K562 (cell line): Measurements from ENCODE around the gene IL17A. TPM values are rescaled to one million over a fixed set of nuclear protein-coding genes. Genes with fewer than 3 reads are reported as not detected.
A peak's percentile ranks its signal among the peaks of the same experiment; 100 is the strongest.

Experiments used
- ATAC-seq: fragments of 200-7000 bp; cut with Tn5 transposase; 3 replicates; pipeline ENCODE4 v1.9.1; 2020; ENCODE audit warnings: moderate library complexity
- BruUV-seq: library from RNA; stranded (reverse); fragments of 400-500 nt; replicated peaks from 2 replicates; lab custom pipeline; 2021; lab: Mats Ljungman, UMichigan
- CTCF ChIA-PET: fragments of 300-600 bp; formaldehyde crosslinking; extraction: SDS; loops from one replicate; lab custom pipeline; 2021; ENCODE audit warnings: low intra/inter-chr PET ratio; lab: Yijun Ruan, JAX
- POLR2A ChIA-PET: fragments of 300-600, 350-650 bp; sonication (Branson Sonifier 250); formaldehyde crosslinking; extraction: SDS; loops from one replicate; lab custom pipeline; 2021; ENCODE audit warnings: antibody characterized with exemption, inconsistent platforms; lab: Yijun Ruan, JAX
- DNase-seq, 4 experiments: peaks; one replicate each; pipeline versions ENCODE4 v3.0.0 to v3.0.0-alpha.2; 2011 to 2018; ENCODE audit warnings: low spot score in 3 of 4, mixed read lengths in 3 of 4; ENCODE audit errors: extremely low read depth in 1 of 4
- FAIRE-seq: peaks from 2 replicates; lab custom pipeline; 2011; peaks lifted over from hg19 to GRCh38; lab: Jason Lieb, UNC
- H2AFZ ChIP-seq: 2 replicates; pipeline ENCODE4 v1.6.0; 2011; ENCODE audit warnings: low read depth, low read length, control low read depth, inconsistent platforms
- H3K27ac ChIP-seq: fragments of 200-600 bp; 3 replicates; pipeline ENCODE4 v1.8.0; 2011; ENCODE audit warnings: low read depth, mild to moderate bottlenecking, control low read depth, inconsistent platforms, low read length, moderate library complexity, mixed read lengths; ENCODE audit errors: extremely low read depth
- H3K27me3 ChIP-seq, 2 experiments: fragments of 300-600 bp in 1 of 2; 2 replicates in 1 of 2; 3 replicates in 1 of 2; pipeline versions ENCODE4 v1.6.0 to v1.8.0; 2011; ENCODE audit warnings: inconsistent platforms in 2 of 2, low read length in 2 of 2, mild to moderate bottlenecking in 1 of 2, mixed read lengths in 1 of 2, moderate library complexity in 1 of 2; ENCODE audit not compliant: control insufficient read depth in 2 of 2, insufficient read depth in 2 of 2
- H3K36me3 ChIP-seq: fragments of 300-600 bp; 3 replicates; pipeline ENCODE4 v1.8.0; 2011; ENCODE audit warnings: mild to moderate bottlenecking, low read length, inconsistent platforms; ENCODE audit not compliant: control insufficient read depth, insufficient read depth
- H3K4me1 ChIP-seq, 2 experiments: fragments of 200-600 bp in 1 of 2; replicated peaks in 1 of 2; 2 replicates in 1 of 2; 3 replicates in 1 of 2; pipeline versions ENCODE4 v1.5.1 to v1.8.0; 2011; ENCODE audit warnings: inconsistent platforms in 2 of 2, low read length in 2 of 2, mild to moderate bottlenecking in 1 of 2, mixed read lengths in 1 of 2, moderate library complexity in 1 of 2; ENCODE audit not compliant: control insufficient read depth in 2 of 2, insufficient read depth in 2 of 2
- H3K4me2 ChIP-seq: 2 replicates; pipeline ENCODE4 v1.6.1; 2011; ENCODE audit warnings: low read length, control low read depth, inconsistent platforms, mixed read lengths; ENCODE audit not compliant: insufficient read depth
- H3K4me3 ChIP-seq: fragments of 200-600 bp; sonication (generic), shearing (Covaris generic); 2 replicates; pipeline ENCODE4 v1.5.1; 2016; ENCODE audit warnings: control low read depth, inconsistent platforms
- H3K79me2 ChIP-seq: fragments of 200-600 bp; 3 replicates; pipeline ENCODE4 v1.8.0; 2011; ENCODE audit warnings: low read length, inconsistent platforms; ENCODE audit not compliant: control insufficient read depth, insufficient read depth
- H3K9ac ChIP-seq, 2 experiments: 2 replicates each; pipeline versions ENCODE4 v1.6.0 to v1.6.1; 2011; ENCODE audit warnings: low read depth in 2 of 2, low read length in 2 of 2, control low read depth in 1 of 2, inconsistent platforms in 1 of 2, mild to moderate bottlenecking in 1 of 2, mixed read lengths in 1 of 2; ENCODE audit not compliant: insufficient read depth in 1 of 2
- H3K9me1 ChIP-seq: one replicate; pipeline ENCODE4 v1.6.0; 2011; ENCODE audit warnings: inconsistent platforms, mild to moderate bottlenecking, low read length, moderate library complexity; ENCODE audit not compliant: control insufficient read depth, insufficient read depth
- H3K9me3 ChIP-seq: replicated peaks from 2 replicates; pipeline ENCODE4 v1.5.1; 2011; ENCODE audit warnings: low read depth, low read length, inconsistent platforms; ENCODE audit not compliant: control insufficient read depth, insufficient read depth
- H4K20me1 ChIP-seq: replicated peaks from 2 replicates; pipeline ENCODE4 v1.6.1; 2011; ENCODE audit warnings: low read length, inconsistent platforms, mixed read lengths; ENCODE audit not compliant: control insufficient read depth, insufficient read depth
- MCM5 ChIP-seq: fragments of 450-650 bp; IDR thresholded peaks from 2 replicates; pipeline ENCODE4 v1.6.1; 2016; ENCODE audit warnings: low read depth
- MTF1 ChIP-seq: fragments of 250-450 bp; sonication (Bioruptor Pico); IDR thresholded peaks from 2 replicates; pipeline ENCODE4 v1.9.0; 2021; ENCODE audit warnings: moderate library complexity, mild to moderate bottlenecking, inconsistent platforms, borderline replicate concordance
- NR0B1 ChIP-seq: fragments of 450-650 bp; IDR thresholded peaks from one replicate; pipeline ENCODE4 v1.6.1; 2018; ENCODE audit warnings: mild to moderate bottlenecking, moderate library complexity; ENCODE audit not compliant: partially characterized antibody
- SUPT5H ChIP-seq: fragments of 450-650 bp; IDR thresholded peaks from 2 replicates; pipeline ENCODE4 v1.6.1; 2016
- WGBS: fragments of 100-300 bp; shearing (Covaris generic); methylation state at CpG from one replicate; pipeline ENCODE4 v1.1.6; 2016; ENCODE audit warnings: low coverage, mixed read lengths; ENCODE audit not compliant: insufficient coverage; ENCODE audit errors: missing lambda C conversion rate; 5-methylcytosine and 5-hydroxymethylcytosine counted together
- in situ Hi-C: fragments of 300-500 bp; cut with MboI; formaldehyde crosslinking; loops from 4 replicates; pipeline ENCODE4 v1.15.0; 2018; ENCODE audit warnings: inconsistent platforms, mixed read lengths
- intact Hi-C: fragments of 100-400 bp; cut with micrococcal nuclease; formaldehyde crosslinking; loops from 2 replicates; pipeline ENCODE4 v1.14.2; 2022
- polyA plus RNA-seq, 8 experiments: library from polyadenylated mRNA; depleted of rRNA in 4 of 8; stranded (reverse) in 5 of 8; unstranded in 3 of 8; fragments of >200 nt; fragmentation: Nextera tagmentation in 2 of 8; fragmentation: Illumina TruSeq in 1 of 8; extraction: Ambion mirVana in 2 of 8; extraction: Trizol in 1 of 8; gene quantifications; 2 replicates each; pipeline versions ENCODE4 v1.2.1 to v1.2.3, GENCODE V29; 2011 to 2014; ENCODE audit warnings: inconsistent platforms in 1 of 8, missing spikeins in 1 of 8
- total RNA-seq, 7 experiments: library from RNA; depleted of rRNA in 6 of 7; stranded (reverse); fragments of >200 nt in 6 of 7; fragmentation: Illumina TruSeq in 2 of 7; extraction: Trizol in 2 of 7; gene quantifications; 2 replicates each; pipeline versions ENCODE4 v1.2.1 to v1.2.3, GENCODE V29; 2011 to 2021; ENCODE audit warnings: low replicate concordance in 1 of 7
- TF ChIP-seq, protein P1 (sequence below): IDR thresholded peaks from 2 replicates; pipeline ENCODE4 v1.6.1; 2016; ENCODE audit warnings: missing genetic modification characterization, missing compliant biosample characterization

IL17A gene
- total and polyA plus RNA-seq, 9 of the 15 experiments (the other 6 are each of a cell fraction or from before 2014, with no cell fraction given): not detected

DNA sequence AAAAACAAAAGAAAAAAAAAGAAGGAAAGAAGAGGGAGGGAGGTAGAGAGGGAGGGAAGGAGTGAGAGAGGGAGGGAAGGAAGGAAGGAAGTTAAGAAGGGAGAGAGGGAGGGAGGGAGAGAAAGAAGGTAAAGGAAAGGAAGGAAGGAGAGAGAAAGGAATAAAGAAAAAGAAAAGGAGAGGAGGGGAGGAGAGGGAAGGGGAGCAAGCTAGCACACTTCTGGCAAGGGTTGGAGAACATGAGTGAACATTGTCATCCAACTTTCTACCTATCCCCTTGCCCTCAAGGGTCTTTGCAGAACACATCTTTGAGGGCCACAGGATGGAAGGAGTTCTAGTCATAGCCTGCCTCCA, 34.1 kb upstream of the IL17A start:
- CTCF ChIA-PET: no interaction called here
- no peak overlapping the region for H3K27ac ChIP-seq
- H4K20me1 ChIP-seq: no peaks in the 10 kb centered on the region
- ATAC-seq (no peak), FAIRE-seq (no peak), DNase-seq (no peak)
- intact Hi-C loops: no loop called here
- no peak overlapping the region for H3K4me3 ChIP-seq
- H3K9ac ChIP-seq: no peak overlapping the region
- no peaks in the 10 kb centered on the region for H3K9me1 ChIP-seq
- no peaks in the 10 kb centered on the region for H3K9me3 ChIP-seq
- H3K79me2 ChIP-seq: no peaks in the 10 kb centered on the region
- TF ChIP-seq SUPT5H: no peak
- TF ChIP-seq, protein P1, sequence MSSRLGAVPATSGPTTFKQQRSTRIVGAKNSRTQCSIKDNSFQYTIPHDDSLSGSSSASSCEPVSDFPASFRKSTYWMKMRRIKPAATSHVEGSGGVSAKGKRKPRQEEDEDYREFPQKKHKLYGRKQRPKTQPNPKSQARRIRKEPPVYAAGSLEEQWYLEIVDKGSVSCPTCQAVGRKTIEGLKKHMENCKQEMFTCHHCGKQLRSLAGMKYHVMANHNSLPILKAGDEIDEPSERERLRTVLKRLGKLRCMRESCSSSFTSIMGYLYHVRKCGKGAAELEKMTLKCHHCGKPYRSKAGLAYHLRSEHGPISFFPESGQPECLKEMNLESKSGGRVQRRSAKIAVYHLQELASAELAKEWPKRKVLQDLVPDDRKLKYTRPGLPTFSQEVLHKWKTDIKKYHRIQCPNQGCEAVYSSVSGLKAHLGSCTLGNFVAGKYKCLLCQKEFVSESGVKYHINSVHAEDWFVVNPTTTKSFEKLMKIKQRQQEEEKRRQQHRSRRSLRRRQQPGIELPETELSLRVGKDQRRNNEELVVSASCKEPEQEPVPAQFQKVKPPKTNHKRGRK (tag): 0 out of 2 replicates have a peak, but pooled peaks have one; percentile 28
- H3K36me3 ChIP-seq: no peaks in the 10 kb centered on the region
- in situ Hi-C loops: no loop called here
- H3K4me2 ChIP-seq: no peak overlapping the region
- peaks cover 0 to 14% of the 10 kb centered on the region in 2 experiments; a peak in 2 of 5 replicates for H3K27me3 ChIP-seq
- H2AFZ ChIP-seq: no peak overlapping the region
- POLR2A ChIA-PET: no interaction called here
- H3K4me1 ChIP-seq: no peaks in the 10 kb centered on the region
- no TSS peak for BruUV-seq

- no peaks in the 10 kb centered on the region for H3K36me3 ChIP-seq
- CTCF ChIA-PET: no interaction called here
- DNase-seq (peak in 1 of 4 experiments; percentile 3), ATAC-seq (peak; percentile 52), FAIRE-seq (no peak)
- BruUV-seq: no TSS peak
- no peak overlapping the region for H3K4me3 ChIP-seq
- WGBS: 0% methylated on average over 7 of the region's 7 CpGs
- H3K27ac ChIP-seq: no peak overlapping the region
- no peak overlapping the region for H3K9ac ChIP-seq
- H4K20me1 ChIP-seq: no peaks in the 10 kb centered on the region
- intact Hi-C loops (no loop called here), in situ Hi-C loops (no loop called here)
- H3K4me1 ChIP-seq: no peaks in the 10 kb centered on the region
- H3K9me1 ChIP-seq: no peaks in the 10 kb centered on the region
- H3K9me3 ChIP-seq: no peaks in the 10 kb centered on the region
- no peak overlapping the region for H2AFZ ChIP-seq
- H3K4me2 ChIP-seq: no peak overlapping the region
- POLR2A ChIA-PET: no interaction called here
- peaks cover 0 to 14% of the 10 kb centered on the region in 2 experiments; a peak in 1 of 5 replicates for H3K27me3 ChIP-seq
- H3K79me2 ChIP-seq: no peaks in the 10 kb centered on the region
- TF ChIP-seq NR0B1 (no peak), MCM5 (no peak), MTF1 (no peak)
These were observed 33.4 kb upstream of the IL17A start for GRCh38 chr6:52152711-52153160.
